K562 (cell line): Measurements from ENCODE around the gene JAG2. TPM values are rescaled to one million over a fixed set of nuclear protein-coding genes. Genes with fewer than 3 reads are reported as not detected.

Experiments used
- ATAC-seq: fragments of 200-7000 bp; cut with Tn5 transposase; 3 replicates; pipeline ENCODE4 v1.9.1; 2020; ENCODE audit warnings: moderate library complexity
- BruUV-seq: library from RNA; stranded (reverse); fragments of 400-500 nt; replicated peaks from 2 replicates; lab custom pipeline; 2021; lab: Mats Ljungman, UMichigan
- CTCF ChIA-PET: fragments of 300-600 bp; formaldehyde crosslinking; extraction: SDS; loops from one replicate; lab custom pipeline; 2021; ENCODE audit warnings: low intra/inter-chr PET ratio; lab: Yijun Ruan, JAX
- POLR2A ChIA-PET: fragments of 300-600, 350-650 bp; sonication (Branson Sonifier 250); formaldehyde crosslinking; extraction: SDS; loops from one replicate; lab custom pipeline; 2021; ENCODE audit warnings: antibody characterized with exemption, inconsistent platforms; lab: Yijun Ruan, JAX
- DNase-seq, 4 experiments: peaks; one replicate each; pipeline versions ENCODE4 v3.0.0 to v3.0.0-alpha.2; 2011 to 2018; ENCODE audit warnings: low spot score in 3 of 4, mixed read lengths in 3 of 4; ENCODE audit errors: extremely low read depth in 1 of 4
- FAIRE-seq: peaks from 2 replicates; lab custom pipeline; 2011; peaks lifted over from hg19 to GRCh38; lab: Jason Lieb, UNC
- H2AFZ ChIP-seq: 2 replicates; pipeline ENCODE4 v1.6.0; 2011; ENCODE audit warnings: low read depth, low read length, control low read depth, inconsistent platforms
- H3K27ac ChIP-seq: fragments of 200-600 bp; 3 replicates; pipeline ENCODE4 v1.8.0; 2011; ENCODE audit warnings: low read depth, mild to moderate bottlenecking, control low read depth, inconsistent platforms, low read length, moderate library complexity, mixed read lengths; ENCODE audit errors: extremely low read depth
- H3K27me3 ChIP-seq, 2 experiments: fragments of 300-600 bp in 1 of 2; 2 replicates in 1 of 2; 3 replicates in 1 of 2; pipeline versions ENCODE4 v1.6.0 to v1.8.0; 2011; ENCODE audit warnings: inconsistent platforms in 2 of 2, low read length in 2 of 2, mild to moderate bottlenecking in 1 of 2, mixed read lengths in 1 of 2, moderate library complexity in 1 of 2; ENCODE audit not compliant: control insufficient read depth in 2 of 2, insufficient read depth in 2 of 2
- H3K36me3 ChIP-seq: fragments of 300-600 bp; 3 replicates; pipeline ENCODE4 v1.8.0; 2011; ENCODE audit warnings: mild to moderate bottlenecking, low read length, inconsistent platforms; ENCODE audit not compliant: control insufficient read depth, insufficient read depth
- H3K4me1 ChIP-seq, 2 experiments: fragments of 200-600 bp in 1 of 2; replicated peaks in 1 of 2; 2 replicates in 1 of 2; 3 replicates in 1 of 2; pipeline versions ENCODE4 v1.5.1 to v1.8.0; 2011; ENCODE audit warnings: inconsistent platforms in 2 of 2, low read length in 2 of 2, mild to moderate bottlenecking in 1 of 2, mixed read lengths in 1 of 2, moderate library complexity in 1 of 2; ENCODE audit not compliant: control insufficient read depth in 2 of 2, insufficient read depth in 2 of 2
- H3K4me2 ChIP-seq: 2 replicates; pipeline ENCODE4 v1.6.1; 2011; ENCODE audit warnings: low read length, control low read depth, inconsistent platforms, mixed read lengths; ENCODE audit not compliant: insufficient read depth
- H3K4me3 ChIP-seq: fragments of 200-600 bp; sonication (generic), shearing (Covaris generic); 2 replicates; pipeline ENCODE4 v1.5.1; 2016; ENCODE audit warnings: control low read depth, inconsistent platforms
- H3K79me2 ChIP-seq: fragments of 200-600 bp; 3 replicates; pipeline ENCODE4 v1.8.0; 2011; ENCODE audit warnings: low read length, inconsistent platforms; ENCODE audit not compliant: control insufficient read depth, insufficient read depth
- H3K9ac ChIP-seq, 2 experiments: 2 replicates each; pipeline versions ENCODE4 v1.6.0 to v1.6.1; 2011; ENCODE audit warnings: low read depth in 2 of 2, low read length in 2 of 2, control low read depth in 1 of 2, inconsistent platforms in 1 of 2, mild to moderate bottlenecking in 1 of 2, mixed read lengths in 1 of 2; ENCODE audit not compliant: insufficient read depth in 1 of 2
- H3K9me1 ChIP-seq: one replicate; pipeline ENCODE4 v1.6.0; 2011; ENCODE audit warnings: inconsistent platforms, mild to moderate bottlenecking, low read length, moderate library complexity; ENCODE audit not compliant: control insufficient read depth, insufficient read depth
- H3K9me3 ChIP-seq: replicated peaks from 2 replicates; pipeline ENCODE4 v1.5.1; 2011; ENCODE audit warnings: low read depth, low read length, inconsistent platforms; ENCODE audit not compliant: control insufficient read depth, insufficient read depth
- H4K20me1 ChIP-seq: replicated peaks from 2 replicates; pipeline ENCODE4 v1.6.1; 2011; ENCODE audit warnings: low read length, inconsistent platforms, mixed read lengths; ENCODE audit not compliant: control insufficient read depth, insufficient read depth
- AFF4 ChIP-seq: sonication (generic); formaldehyde crosslinking; IDR thresholded peaks from 2 replicates; pipeline ENCODE4 v1.8.0; 2023; ENCODE audit warnings: mild to moderate bottlenecking, missing genetic modification reagents
- GMEB1 ChIP-seq: fragments of 250-450 bp; sonication (Bioruptor Pico); IDR thresholded peaks from 2 replicates; pipeline ENCODE4 v1.4.0; 2020; ENCODE audit warnings: mild to moderate bottlenecking
- THAP12 ChIP-seq: fragments of 250-450 bp; sonication (Bioruptor Pico); IDR thresholded peaks from 2 replicates; pipeline ENCODE4 v1.9.0; 2021; ENCODE audit warnings: mild to moderate bottlenecking, inconsistent platforms
- WGBS: fragments of 100-300 bp; shearing (Covaris generic); methylation state at CpG from one replicate; pipeline ENCODE4 v1.1.6; 2016; ENCODE audit warnings: low coverage, mixed read lengths; ENCODE audit not compliant: insufficient coverage; ENCODE audit errors: missing lambda C conversion rate; 5-methylcytosine and 5-hydroxymethylcytosine counted together
- in situ Hi-C: fragments of 300-500 bp; cut with MboI; formaldehyde crosslinking; loops from 4 replicates; pipeline ENCODE4 v1.15.0; 2018; ENCODE audit warnings: inconsistent platforms, mixed read lengths
- intact Hi-C: fragments of 100-400 bp; cut with micrococcal nuclease; formaldehyde crosslinking; loops from 2 replicates; pipeline ENCODE4 v1.14.2; 2022
- polyA plus RNA-seq, 8 experiments: library from polyadenylated mRNA; depleted of rRNA in 4 of 8; stranded (reverse) in 5 of 8; unstranded in 3 of 8; fragments of >200 nt; fragmentation: Nextera tagmentation in 2 of 8; fragmentation: Illumina TruSeq in 1 of 8; extraction: Ambion mirVana in 2 of 8; extraction: Trizol in 1 of 8; gene quantifications; 2 replicates each; pipeline versions ENCODE4 v1.2.1 to v1.2.3, GENCODE V29; 2011 to 2014; ENCODE audit warnings: inconsistent platforms in 1 of 8, missing spikeins in 1 of 8
- total RNA-seq, 7 experiments: library from RNA; depleted of rRNA in 6 of 7; stranded (reverse); fragments of >200 nt in 6 of 7; fragmentation: Illumina TruSeq in 2 of 7; extraction: Trizol in 2 of 7; gene quantifications; 2 replicates each; pipeline versions ENCODE4 v1.2.1 to v1.2.3, GENCODE V29; 2011 to 2021; ENCODE audit warnings: low replicate concordance in 1 of 7

JAG2 gene
- total and polyA plus RNA-seq, 9 of the 15 experiments (the other 6 are each of a cell fraction or from before 2014, with no cell fraction given) = 0.25 to 48.4 (median 8.6) TPM

GRCh38 chr14:105185001-105185400, 16.4 kb upstream of the JAG2 start:
- in situ Hi-C loops = no loop called here
- WGBS = 17% methylated on average over 9 of the region's 18 CpGs

More at GRCh38 chr14:105185001-105185400, 16.4 kb upstream of the JAG2 start:
- TF ChIP-seq THAP12 (CRISPR knock-in tag) (no peak), GMEB1 (CRISPR knock-in tag) (no peak), AFF4 (no peak)
- POLR2A ChIA-PET = no interaction called here
- no peak overlapping the region for H3K4me2 ChIP-seq
- FAIRE-seq (no peak), ATAC-seq (no peak), DNase-seq (no peak)
- no peaks in the 10 kb centered on the region for H3K27me3 ChIP-seq
- H3K36me3 ChIP-seq = no peaks in the 10 kb centered on the region
- no peak overlapping the region for H3K27ac ChIP-seq
- H3K4me3 ChIP-seq = no peak overlapping the region
- no TSS peak for BruUV-seq
- no peaks in the 10 kb centered on the region for H3K9me1 ChIP-seq
- no peak overlapping the region for H3K9ac ChIP-seq
- H4K20me1 ChIP-seq = no peaks in the 10 kb centered on the region
- no peaks in the 10 kb centered on the region; the same call in none of the 2 replicates for H3K9me3 ChIP-seq
- CTCF ChIA-PET = no interaction called here
- H3K79me2 ChIP-seq = no peaks in the 10 kb centered on the region
- no peak overlapping the region for H2AFZ ChIP-seq
- peaks cover 3 to 38% of the 10 kb centered on the region in 2 experiments; a peak in 4 of 5 replicates for H3K4me1 ChIP-seq
- intact Hi-C loops = no loop called here
